IPS DF 4.7 (cell line): ENCODE data around the gene IKZF2.
"Not testable (repeated sequence)": the region's sequence is repeated elsewhere in the genome, so short reads cannot be mapped to it uniquely, and the experiment has no call there.

Source experiments
- DNase-seq: peaks from one replicate; pipeline ENCODE4 v3.0.0-alpha.2; 2013; ENCODE audit warnings: low spot score; ENCODE audit errors: extremely low read depth

The IKZF2 gene

GRCh38 chr2:213043566-213043965, 107.8 kb downstream of the IKZF2 start:
- DNase-seq, result no peak

- DNase-seq, result no peak
These were observed 109.2 kb downstream of the IKZF2 start for GRCh38 chr2:213042262-213042661.

- DNase-seq, result no peak
These were observed 114.6 kb downstream of the IKZF2 start for GRCh38 chr2:213036836-213037235.

- no peak for DNase-seq
These were observed 116.8 kb downstream of the IKZF2 start for GRCh38 chr2:213034585-213034984.

- DNase-seq, result no peak
These were observed 118.8 kb downstream of the IKZF2 start for GRCh38 chr2:213032607-213033006.

- DNase-seq, result no peak
These were observed 128.4 kb downstream of the IKZF2 start for GRCh38 chr2:213022987-213023386.

- DNase-seq, result no peak
These were observed 129.2 kb downstream of the IKZF2 start for GRCh38 chr2:213021971-213022899.

- DNase-seq, result not testable (repeated sequence)
These were observed 130.5 kb downstream of the IKZF2 start for GRCh38 chr2:213020913-213021312.

GRCh38 chr2:213020268-213020667, 131.1 kb downstream of the IKZF2 start:
- no peak for DNase-seq

GRCh38 chr2:213019368-213019767, 132.0 kb downstream of the IKZF2 start:
- DNase-seq, result no peak

- no peak for DNase-seq
These were observed 133.0 kb downstream of the IKZF2 start for GRCh38 chr2:213018340-213018901.

- no peak for DNase-seq
These were observed 134.0 kb downstream of the IKZF2 start for GRCh38 chr2:213017404-213017803.

GRCh38 chr2:213016984-213017351, 134.4 kb downstream of the IKZF2 start:
- DNase-seq, result no peak

- DNase-seq, result no peak
These were observed 135.0 kb downstream of the IKZF2 start for GRCh38 chr2:213016166-213016983.

GRCh38 chr2:213015387-213016165, 135.8 kb downstream of the IKZF2 start:
- DNase-seq, result no peak

GRCh38 chr2:213013979-213014378, 137.4 kb downstream of the IKZF2 start:
- no peak for DNase-seq

GRCh38 chr2:213011505-213011904, 139.9 kb downstream of the IKZF2 start:
- no peak for DNase-seq

- DNase-seq, result no peak
These were observed 141.2 kb downstream of the IKZF2 start for GRCh38 chr2:213010106-213010779.

GRCh38 chr2:213007290-213007838, 144.0 kb downstream of the IKZF2 start:
- DNase-seq, result no peak

GRCh38 chr2:213004197-213004821, 147.1 kb downstream of the IKZF2 start:
- no peak for DNase-seq
